Prostate gland (tissue), 2 donors: ENCODE results near the gene BBOX1. TPM values are rescaled to one million over a fixed set of nuclear protein-coding genes. Genes with fewer than 3 reads are reported as not detected.

ENCODE experiments used
- DNase-seq: peaks from one replicate; pipeline ENCODE4 v3.0.0-alpha.2; 2019; ENCODE audit warnings: low spot score
- H3K27ac ChIP-seq, 2 donors: fragments of 200-600 bp; sonication (generic); 2 replicates each; pipeline ENCODE4 v1.5.1; 2017 to 2019
- H3K27me3 ChIP-seq: fragments of 200-600 bp; sonication (generic); replicated peaks from 2 replicates; pipeline ENCODE4 v1.5.1; 2019; ENCODE audit not compliant: insufficient read depth
- H3K36me3 ChIP-seq, 2 donors: fragments of 200-600 bp; sonication (generic); 1 replicate in 1 of 2; 2 replicates in 1 of 2; pipeline versions ENCODE4 v1.5.1 to v1.8.1; 2017 to 2019
- H3K4me1 ChIP-seq: fragments of 200-600 bp; sonication (generic); replicated peaks from 2 replicates; pipeline ENCODE4 v1.5.1; 2019
- H3K4me3 ChIP-seq, 2 donors: fragments of 200-600 bp; sonication (generic); 2 replicates each; pipeline ENCODE4 v1.5.1; 2017 to 2019
- H3K9me3 ChIP-seq: fragments of 200-600 bp; sonication (generic); 2 replicates; pipeline ENCODE4 v1.5.1; 2017
- POLR2A ChIP-seq: fragments of 450-650 bp; IDR thresholded peaks from one replicate; pipeline ENCODE4 v1.6.1; 2016; ENCODE audit warnings: antibody characterized with exemption, mild to moderate bottlenecking
- POLR2AphosphoS5 ChIP-seq: sonication (generic); formaldehyde crosslinking; IDR thresholded peaks from one replicate; pipeline ENCODE4 v1.6.1; 2017; ENCODE audit warnings: antibody characterized with exemption
- WGBS: methylation state at CpG from one replicate; pipeline ENCODE4 v1.1.5; 2018; 5-methylcytosine and 5-hydroxymethylcytosine counted together
- intact Hi-C: fragments of 100-400 bp; cut with DNase I; formaldehyde crosslinking; loops from one replicate; pipeline ENCODE4 v1.14.2; 2022
- total RNA-seq, 2 donors: library from RNA; depleted of rRNA; stranded (reverse); fragments of >200 nt; gene quantifications; one replicate each; pipeline ENCODE4 v1.1.0, GENCODE V29; 2016
- TF ChIP-seq, protein P1 (sequence below), 4 experiments: fragments of 200-600 bp in 2 of 4; fragments of 450-650 bp in 2 of 4; sonication (generic) in 2 of 4; IDR thresholded peaks; 1 replicate in 3 of 4; 2 replicates in 1 of 4; pipeline ENCODE4 v1.5.1; 2016 to 2019; ENCODE audit warnings: antibody characterized with exemption in 4 of 4, mild to moderate bottlenecking in 2 of 4, moderate library complexity in 2 of 4

Gene BBOX1
- total RNA-seq, 2 donors from 2014 or later: 1.0 TPM; not detected in 1

- intact Hi-C loops: no loop called here
- 39% methylated on average over 2 of the region's 2 CpGs for WGBS
- Histone ChIP-seq H3K4me3 (no peak overlapping the region), H3K27ac (no peak overlapping the region), H3K9me3 (no peaks in the 10 kb centered on the region), H3K4me1 (no peaks in the 10 kb centered on the region), H3K36me3 (no peaks in the 10 kb centered on the region), H3K27me3 (no peaks in the 10 kb centered on the region)
- DNase-seq: no peak
- TF ChIP-seq, protein P1, sequence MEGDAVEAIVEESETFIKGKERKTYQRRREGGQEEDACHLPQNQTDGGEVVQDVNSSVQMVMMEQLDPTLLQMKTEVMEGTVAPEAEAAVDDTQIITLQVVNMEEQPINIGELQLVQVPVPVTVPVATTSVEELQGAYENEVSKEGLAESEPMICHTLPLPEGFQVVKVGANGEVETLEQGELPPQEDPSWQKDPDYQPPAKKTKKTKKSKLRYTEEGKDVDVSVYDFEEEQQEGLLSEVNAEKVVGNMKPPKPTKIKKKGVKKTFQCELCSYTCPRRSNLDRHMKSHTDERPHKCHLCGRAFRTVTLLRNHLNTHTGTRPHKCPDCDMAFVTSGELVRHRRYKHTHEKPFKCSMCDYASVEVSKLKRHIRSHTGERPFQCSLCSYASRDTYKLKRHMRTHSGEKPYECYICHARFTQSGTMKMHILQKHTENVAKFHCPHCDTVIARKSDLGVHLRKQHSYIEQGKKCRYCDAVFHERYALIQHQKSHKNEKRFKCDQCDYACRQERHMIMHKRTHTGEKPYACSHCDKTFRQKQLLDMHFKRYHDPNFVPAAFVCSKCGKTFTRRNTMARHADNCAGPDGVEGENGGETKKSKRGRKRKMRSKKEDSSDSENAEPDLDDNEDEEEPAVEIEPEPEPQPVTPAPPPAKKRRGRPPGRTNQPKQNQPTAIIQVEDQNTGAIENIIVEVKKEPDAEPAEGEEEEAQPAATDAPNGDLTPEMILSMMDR (IDR thresholded peaks at IDR 0.05): no peak
- TF ChIP-seq POLR2AphosphoS5 (no peak), POLR2A (no peak)
These were observed 23.5 kb downstream of the BBOX1 start for GRCh38 chr11:27064086-27064485.

- Histone ChIP-seq H3K27me3 (no peaks in the 10 kb centered on the region), H3K36me3 (no peaks in the 10 kb centered on the region), H3K9me3 (no peaks in the 10 kb centered on the region), H3K4me1 (no peaks in the 10 kb centered on the region), H3K27ac (no peak overlapping the region), H3K4me3 (no peak overlapping the region)
- intact Hi-C loops: loop anchor here (10.0 kb wide), 1 partner anchor 320 kb away; no protein-coding TSS in a partner anchor
- TF ChIP-seq, protein P1 (IDR thresholded peaks at IDR 0.05): no peak
- TF ChIP-seq POLR2A (no peak), POLR2AphosphoS5 (no peak)
- no peak for DNase-seq
- WGBS: 46% methylated on average over 1 of the region's 1 CpG
These were observed 34.6 kb downstream of the BBOX1 start for GRCh38 chr11:27075192-27075591.

GRCh38 chr11:27075655-27076054 is 35.0 kb downstream of the BBOX1 start:
- intact Hi-C loops: loop anchor here (10.0 kb wide), 1 partner anchor 321 kb away; no protein-coding TSS in a partner anchor
- no peak for TF ChIP-seq POLR2A
- TF ChIP-seq, protein P1 (IDR thresholded peaks at IDR 0.05): no peak
- TF ChIP-seq POLR2AphosphoS5: no peak
- H3K27me3 ChIP-seq: no peaks in the 10 kb centered on the region

GRCh38 chr11:27076121-27076589 is 35.5 kb downstream of the BBOX1 start:
- no peak overlapping the region for H3K4me3 ChIP-seq
- H3K27me3 ChIP-seq: no peaks in the 10 kb centered on the region
- intact Hi-C loops: loop anchor here (10.0 kb wide), 1 partner anchor 321 kb away; no protein-coding TSS in a partner anchor
- H3K4me1 ChIP-seq: no peaks in the 10 kb centered on the region
- WGBS: 44% methylated on average over 2 of the region's 2 CpGs
- H3K27ac ChIP-seq: no peak overlapping the region
- DNase-seq: no peak
- H3K36me3 ChIP-seq: no peaks in the 10 kb centered on the region
- TF ChIP-seq, protein P1 (IDR thresholded peaks at IDR 0.05): no peak
- TF ChIP-seq POLR2AphosphoS5: no peak
- TF ChIP-seq POLR2A: no peak
- no peaks in the 10 kb centered on the region for H3K9me3 ChIP-seq

More at GRCh38 chr11:27075655-27076054, 35.0 kb downstream of the BBOX1 start:
- no peak for DNase-seq
- H3K4me3 ChIP-seq: no peak overlapping the region
- H3K27ac ChIP-seq: no peak overlapping the region
- 50% methylated on average over 1 of the region's 1 CpG for WGBS
- H3K4me1 ChIP-seq: no peaks in the 10 kb centered on the region
- no peaks in the 10 kb centered on the region for H3K36me3 ChIP-seq
- no peaks in the 10 kb centered on the region for H3K9me3 ChIP-seq

DNA sequence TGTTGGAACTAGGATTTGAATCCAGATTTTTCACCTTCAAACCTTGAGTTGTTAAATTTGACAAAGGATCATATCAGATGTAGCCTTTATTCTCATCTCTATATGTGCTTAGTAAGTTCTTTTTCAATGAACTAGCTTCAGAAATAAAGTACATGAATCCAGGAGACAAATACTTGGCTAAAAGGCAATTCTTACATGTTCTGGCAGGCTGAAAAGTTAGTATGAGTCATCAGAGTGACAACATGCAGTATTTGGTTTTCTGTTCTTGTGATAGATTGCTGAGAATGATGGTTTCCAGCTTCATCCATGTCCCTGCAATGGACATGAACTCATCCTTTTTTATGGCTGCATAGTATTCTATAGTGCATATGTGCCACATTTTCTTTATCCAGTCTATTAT is 40.4 kb downstream of the BBOX1 start:
- Histone ChIP-seq H3K36me3 (no peaks in the 10 kb centered on the region), H3K27ac (no peak overlapping the region), H3K27me3 (no peaks in the 10 kb centered on the region), H3K4me1 (no peaks in the 10 kb centered on the region), H3K4me3 (no peak overlapping the region), H3K9me3 (no peaks in the 10 kb centered on the region)
- intact Hi-C loops: loop anchor here (10.0 kb wide), 1 partner anchor 236 kb away; no protein-coding TSS in a partner anchor
- no peak for DNase-seq
- TF ChIP-seq, protein P1 (IDR thresholded peaks at IDR 0.05): no peak
- TF ChIP-seq POLR2A (no peak), POLR2AphosphoS5 (no peak)
